ENCODE measurements around the gene NEMP1.
A peak's percentile ranks its signal among the peaks of the same experiment; 100 is the strongest.

NEMP1 gene

DNA sequence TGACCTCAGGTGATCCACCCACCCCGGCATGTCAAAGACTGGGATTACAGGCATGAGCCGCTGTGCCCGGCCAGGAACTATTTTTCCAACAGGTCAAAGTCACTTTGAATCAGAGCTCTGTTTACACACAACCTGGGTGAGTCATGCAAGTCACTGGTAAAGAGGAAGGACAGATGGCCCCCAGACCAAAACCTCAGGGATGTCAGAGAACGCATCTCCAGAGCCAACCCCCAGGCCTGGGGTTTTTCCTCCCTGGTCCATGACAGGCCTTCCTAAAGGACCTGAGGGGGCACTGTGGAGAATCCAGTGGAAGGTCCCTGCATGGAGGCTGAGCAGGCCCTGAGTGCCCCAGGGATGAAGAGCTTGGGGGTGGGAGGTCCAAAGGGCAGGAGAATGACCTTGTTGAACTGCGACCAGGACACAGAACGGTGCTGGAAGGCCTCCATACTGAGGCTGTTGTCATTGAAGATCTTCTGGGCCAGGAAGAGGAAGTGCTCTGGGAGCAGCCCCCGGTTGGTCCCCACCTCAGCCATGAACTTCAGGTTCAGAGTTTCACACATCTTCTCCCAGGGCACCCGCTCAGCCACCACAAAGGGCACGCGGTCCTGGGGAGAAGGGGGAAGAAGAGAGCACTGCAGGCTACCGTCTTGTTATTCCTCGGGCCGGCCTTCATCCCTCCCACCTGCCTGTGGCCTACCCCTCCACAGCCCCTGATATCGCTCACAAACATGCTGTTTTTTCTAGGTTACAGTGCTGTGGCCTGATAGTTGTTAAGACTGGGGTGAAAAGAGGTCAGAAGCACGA, 23.5 kb upstream of the NEMP1 start:
- TF ChIP-seq, protein P1, sequence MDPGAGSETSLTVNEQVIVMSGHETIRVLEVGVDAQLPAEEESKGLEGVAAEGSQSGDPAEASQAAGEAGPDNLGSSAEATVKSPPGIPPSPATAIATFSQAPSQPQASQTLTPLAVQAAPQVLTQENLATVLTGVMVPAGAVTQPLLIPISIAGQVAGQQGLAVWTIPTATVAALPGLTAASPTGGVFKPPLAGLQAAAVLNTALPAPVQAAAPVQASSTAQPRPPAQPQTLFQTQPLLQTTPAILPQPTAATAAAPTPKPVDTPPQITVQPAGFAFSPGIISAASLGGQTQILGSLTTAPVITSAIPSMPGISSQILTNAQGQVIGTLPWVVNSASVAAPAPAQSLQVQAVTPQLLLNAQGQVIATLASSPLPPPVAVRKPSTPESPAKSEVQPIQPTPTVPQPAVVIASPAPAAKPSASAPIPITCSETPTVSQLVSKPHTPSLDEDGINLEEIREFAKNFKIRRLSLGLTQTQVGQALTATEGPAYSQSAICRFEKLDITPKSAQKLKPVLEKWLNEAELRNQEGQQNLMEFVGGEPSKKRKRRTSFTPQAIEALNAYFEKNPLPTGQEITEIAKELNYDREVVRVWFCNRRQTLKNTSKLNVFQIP (CRISPR knock-in tag; IDR thresholded peaks at IDR 0.05; ENCODE audit: borderline replicate concordance, low read depth): no peak
- TF ChIP-seq ZNF70 (CRISPR knock-in tag; IDR thresholded peaks at IDR 0.05) (no peak), TOX (CRISPR knock-in tag; IDR thresholded peaks at IDR 0.05; ENCODE audit: borderline replicate concordance) (no peak), SNAI2 (CRISPR knock-in tag; IDR thresholded peaks at IDR 0.05) (no peak), ZNF565 (CRISPR knock-in tag; conservative IDR thresholded peaks at IDR 0.05; ENCODE audit: low read depth) (no peak), ZC3H10 (CRISPR knock-in tag; IDR thresholded peaks at IDR 0.05) (no peak), PPARA (CRISPR knock-in tag; IDR thresholded peaks at IDR 0.05; ENCODE audit: borderline replicate concordance) (no peak), GLIS3 (CRISPR knock-in tag; IDR thresholded peaks at IDR 0.05) (no peak)
- TF ChIP-seq, protein P2, sequence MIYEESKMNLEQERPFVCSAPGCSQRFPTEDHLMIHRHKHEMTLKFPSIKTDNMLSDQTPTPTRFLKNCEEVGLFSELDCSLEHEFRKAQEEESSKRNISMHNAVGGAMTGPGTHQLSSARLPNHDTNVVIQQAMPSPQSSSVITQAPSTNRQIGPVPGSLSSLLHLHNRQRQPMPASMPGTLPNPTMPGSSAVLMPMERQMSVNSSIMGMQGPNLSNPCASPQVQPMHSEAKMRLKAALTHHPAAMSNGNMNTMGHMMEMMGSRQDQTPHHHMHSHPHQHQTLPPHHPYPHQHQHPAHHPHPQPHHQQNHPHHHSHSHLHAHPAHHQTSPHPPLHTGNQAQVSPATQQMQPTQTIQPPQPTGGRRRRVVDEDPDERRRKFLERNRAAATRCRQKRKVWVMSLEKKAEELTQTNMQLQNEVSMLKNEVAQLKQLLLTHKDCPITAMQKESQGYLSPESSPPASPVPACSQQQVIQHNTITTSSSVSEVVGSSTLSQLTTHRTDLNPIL (CRISPR knock-in tag; IDR thresholded peaks at IDR 0.05; ENCODE audit: low read depth): no peak
- TF ChIP-seq, protein P3, sequence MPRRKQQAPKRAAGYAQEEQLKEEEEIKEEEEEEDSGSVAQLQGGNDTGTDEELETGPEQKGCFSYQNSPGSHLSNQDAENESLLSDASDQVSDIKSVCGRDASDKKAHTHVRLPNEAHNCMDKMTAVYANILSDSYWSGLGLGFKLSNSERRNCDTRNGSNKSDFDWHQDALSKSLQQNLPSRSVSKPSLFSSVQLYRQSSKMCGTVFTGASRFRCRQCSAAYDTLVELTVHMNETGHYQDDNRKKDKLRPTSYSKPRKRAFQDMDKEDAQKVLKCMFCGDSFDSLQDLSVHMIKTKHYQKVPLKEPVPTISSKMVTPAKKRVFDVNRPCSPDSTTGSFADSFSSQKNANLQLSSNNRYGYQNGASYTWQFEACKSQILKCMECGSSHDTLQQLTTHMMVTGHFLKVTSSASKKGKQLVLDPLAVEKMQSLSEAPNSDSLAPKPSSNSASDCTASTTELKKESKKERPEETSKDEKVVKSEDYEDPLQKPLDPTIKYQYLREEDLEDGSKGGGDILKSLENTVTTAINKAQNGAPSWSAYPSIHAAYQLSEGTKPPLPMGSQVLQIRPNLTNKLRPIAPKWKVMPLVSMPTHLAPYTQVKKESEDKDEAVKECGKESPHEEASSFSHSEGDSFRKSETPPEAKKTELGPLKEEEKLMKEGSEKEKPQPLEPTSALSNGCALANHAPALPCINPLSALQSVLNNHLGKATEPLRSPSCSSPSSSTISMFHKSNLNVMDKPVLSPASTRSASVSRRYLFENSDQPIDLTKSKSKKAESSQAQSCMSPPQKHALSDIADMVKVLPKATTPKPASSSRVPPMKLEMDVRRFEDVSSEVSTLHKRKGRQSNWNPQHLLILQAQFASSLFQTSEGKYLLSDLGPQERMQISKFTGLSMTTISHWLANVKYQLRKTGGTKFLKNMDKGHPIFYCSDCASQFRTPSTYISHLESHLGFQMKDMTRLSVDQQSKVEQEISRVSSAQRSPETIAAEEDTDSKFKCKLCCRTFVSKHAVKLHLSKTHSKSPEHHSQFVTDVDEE (CRISPR knock-in tag; IDR thresholded peaks at IDR 0.05): no peak
- TF ChIP-seq, protein P4, sequence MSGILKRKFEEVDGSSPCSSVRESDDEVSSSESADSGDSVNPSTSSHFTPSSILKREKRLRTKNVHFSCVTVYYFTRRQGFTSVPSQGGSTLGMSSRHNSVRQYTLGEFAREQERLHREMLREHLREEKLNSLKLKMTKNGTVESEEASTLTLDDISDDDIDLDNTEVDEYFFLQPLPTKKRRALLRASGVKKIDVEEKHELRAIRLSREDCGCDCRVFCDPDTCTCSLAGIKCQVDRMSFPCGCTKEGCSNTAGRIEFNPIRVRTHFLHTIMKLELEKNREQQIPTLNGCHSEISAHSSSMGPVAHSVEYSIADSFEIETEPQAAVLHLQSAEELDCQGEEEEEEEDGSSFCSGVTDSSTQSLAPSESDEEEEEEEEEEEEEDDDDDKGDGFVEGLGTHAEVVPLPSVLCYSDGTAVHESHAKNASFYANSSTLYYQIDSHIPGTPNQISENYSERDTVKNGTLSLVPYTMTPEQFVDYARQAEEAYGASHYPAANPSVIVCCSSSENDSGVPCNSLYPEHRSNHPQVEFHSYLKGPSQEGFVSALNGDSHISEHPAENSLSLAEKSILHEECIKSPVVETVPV (CRISPR knock-in tag; IDR thresholded peaks at IDR 0.05): no peak
- peak; percentile 9; the same call in 2 of the 3 replicates for ATAC-seq

DNA sequence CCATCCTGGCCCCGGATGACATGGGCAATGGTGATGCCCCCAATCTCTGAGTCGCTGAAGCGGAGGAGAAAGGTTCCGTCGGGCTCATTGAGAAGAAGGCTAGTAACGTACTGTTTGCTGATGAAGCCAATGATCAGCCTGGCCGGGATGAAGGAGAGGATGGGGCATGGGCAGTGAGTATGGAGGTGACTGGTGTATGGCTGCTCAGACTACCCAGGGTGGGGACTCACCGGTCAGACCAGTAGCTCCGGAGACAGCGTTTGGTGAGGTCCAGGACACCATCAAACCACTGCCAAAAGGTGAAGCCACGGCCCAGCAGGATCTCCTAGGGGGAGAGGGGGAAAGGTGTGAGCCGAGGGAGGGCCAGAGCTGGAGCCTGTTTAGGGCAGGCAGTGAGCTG, 21.2 kb upstream of the NEMP1 start:
- TF ChIP-seq ZNF8 (CRISPR knock-in tag; IDR thresholded peaks at IDR 0.05) (no peak), OSR1 (CRISPR knock-in tag; IDR thresholded peaks at IDR 0.05) (no peak), BACH2 (CRISPR knock-in tag; IDR thresholded peaks at IDR 0.05; ENCODE audit: borderline replicate concordance) (no peak), ZNF70 (CRISPR knock-in tag; IDR thresholded peaks at IDR 0.05) (no peak)
- TF ChIP-seq, protein P3 (CRISPR knock-in tag; IDR thresholded peaks at IDR 0.05): no peak
- no peak for ATAC-seq

DNA sequence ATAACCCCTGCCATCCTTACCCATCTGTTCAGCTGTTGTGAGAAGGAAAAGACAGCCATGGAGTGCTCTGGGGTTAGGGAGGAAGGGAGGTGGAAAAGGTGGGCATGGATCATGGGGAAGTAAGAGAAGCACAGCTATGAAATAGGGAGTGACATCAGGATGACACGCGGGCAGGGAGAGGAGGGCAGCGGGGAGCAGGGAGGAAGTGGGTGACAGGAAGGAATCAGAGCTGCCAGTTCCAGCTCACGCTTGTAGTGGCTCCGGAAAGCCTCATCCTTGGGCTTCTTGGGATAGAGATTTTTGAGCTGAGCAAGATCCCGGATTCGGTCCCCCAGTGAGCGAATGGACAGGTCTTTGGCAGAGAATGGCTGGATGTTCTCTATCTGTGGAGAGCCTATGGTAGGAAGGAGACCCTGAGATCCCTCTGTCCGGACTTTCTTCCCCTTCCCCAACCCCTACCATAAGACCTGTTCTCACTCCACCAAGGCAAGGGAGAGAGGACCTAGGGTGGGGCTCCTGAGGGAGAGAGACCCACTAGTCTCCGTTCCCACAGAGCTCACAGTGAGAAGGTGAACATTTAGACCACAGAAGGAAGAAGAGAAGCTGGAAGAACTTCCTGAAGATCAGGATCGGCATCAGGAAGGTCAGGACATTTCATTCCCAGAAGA, 20.6 kb upstream of the NEMP1 start:
- no peak for ATAC-seq
- TF ChIP-seq ZNF70 (CRISPR knock-in tag; IDR thresholded peaks at IDR 0.05): no peak
- TF ChIP-seq ZNF8 (CRISPR knock-in tag; IDR thresholded peaks at IDR 0.05): no peak
- TF ChIP-seq, protein P2 (CRISPR knock-in tag; IDR thresholded peaks at IDR 0.05; ENCODE audit: low read depth): no peak
- TF ChIP-seq ISL1 (CRISPR knock-in tag; IDR thresholded peaks at IDR 0.05): no peak
- no peak for TF ChIP-seq ARNTL (CRISPR knock-in tag; IDR thresholded peaks at IDR 0.05; ENCODE audit: borderline replicate concordance, low read depth)
- TF ChIP-seq RARB (CRISPR knock-in tag; IDR thresholded peaks at IDR 0.05): no peak
- TF ChIP-seq SNAI2 (CRISPR knock-in tag; IDR thresholded peaks at IDR 0.05): no peak
- TF ChIP-seq, protein P5, sequence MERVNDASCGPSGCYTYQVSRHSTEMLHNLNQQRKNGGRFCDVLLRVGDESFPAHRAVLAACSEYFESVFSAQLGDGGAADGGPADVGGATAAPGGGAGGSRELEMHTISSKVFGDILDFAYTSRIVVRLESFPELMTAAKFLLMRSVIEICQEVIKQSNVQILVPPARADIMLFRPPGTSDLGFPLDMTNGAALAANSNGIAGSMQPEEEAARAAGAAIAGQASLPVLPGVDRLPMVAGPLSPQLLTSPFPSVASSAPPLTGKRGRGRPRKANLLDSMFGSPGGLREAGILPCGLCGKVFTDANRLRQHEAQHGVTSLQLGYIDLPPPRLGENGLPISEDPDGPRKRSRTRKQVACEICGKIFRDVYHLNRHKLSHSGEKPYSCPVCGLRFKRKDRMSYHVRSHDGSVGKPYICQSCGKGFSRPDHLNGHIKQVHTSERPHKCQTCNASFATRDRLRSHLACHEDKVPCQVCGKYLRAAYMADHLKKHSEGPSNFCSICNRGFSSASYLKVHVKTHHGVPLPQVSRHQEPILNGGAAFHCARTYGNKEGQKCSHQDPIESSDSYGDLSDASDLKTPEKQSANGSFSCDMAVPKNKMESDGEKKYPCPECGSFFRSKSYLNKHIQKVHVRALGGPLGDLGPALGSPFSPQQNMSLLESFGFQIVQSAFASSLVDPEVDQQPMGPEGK (CRISPR knock-in tag; IDR thresholded peaks at IDR 0.05; ENCODE audit: borderline replicate concordance): no peak
- TF ChIP-seq ZNF565 (CRISPR knock-in tag; conservative IDR thresholded peaks at IDR 0.05; ENCODE audit: low read depth): no peak
- TF ChIP-seq, protein P4 (CRISPR knock-in tag; IDR thresholded peaks at IDR 0.05): no peak
- no peak for TF ChIP-seq OSR1 (CRISPR knock-in tag; IDR thresholded peaks at IDR 0.05)

All from SK-N-SH treated with all-trans-retinoic acid at 6 μM for 48 hours (cell line).